Activated T-helper 1 cell treated with Interleukin-2 at 50 U/mL for 16 hours (primary cell): ENCODE data around the gene DHX36.
A peak's percentile ranks its signal among the peaks of the same experiment; 100 is the strongest.

Experiments
- DNase-seq: peaks from one replicate; pipeline ENCODE4 v3.0.0-alpha.2; 2020; ENCODE audit warnings: low read depth

The DHX36 gene

GRCh38 chr3:154280161-154280560 is 44.1 kb downstream of the DHX36 start:
- DNase-seq, result no peak

DNA sequence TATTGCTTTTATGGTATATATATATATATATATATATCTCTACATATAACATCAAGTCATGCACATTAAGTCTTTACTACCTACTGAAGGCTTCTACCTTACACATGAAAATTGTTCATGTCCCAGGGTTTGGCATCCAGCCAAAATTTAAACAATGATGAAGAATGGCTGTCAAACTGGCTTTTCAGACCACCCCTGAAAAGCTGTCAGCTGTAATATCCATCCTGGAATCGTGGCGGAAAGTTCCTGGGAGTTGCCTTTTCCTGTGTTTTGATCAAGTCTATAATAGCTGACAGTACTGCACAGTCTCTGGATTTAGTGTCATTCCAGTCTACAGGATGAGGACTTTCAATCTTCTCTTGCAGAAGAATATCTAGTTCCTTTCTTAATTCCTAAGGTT is 48.3 kb downstream of the DHX36 start:
- no peak for DNase-seq

- DNase-seq, result no peak
Measured at GRCh38 chr3:154275292-154275691, 49.0 kb downstream of the DHX36 start.

GRCh38 chr3:154274348-154274747 is 49.9 kb downstream of the DHX36 start:
- DNase-seq, result no peak

DNA sequence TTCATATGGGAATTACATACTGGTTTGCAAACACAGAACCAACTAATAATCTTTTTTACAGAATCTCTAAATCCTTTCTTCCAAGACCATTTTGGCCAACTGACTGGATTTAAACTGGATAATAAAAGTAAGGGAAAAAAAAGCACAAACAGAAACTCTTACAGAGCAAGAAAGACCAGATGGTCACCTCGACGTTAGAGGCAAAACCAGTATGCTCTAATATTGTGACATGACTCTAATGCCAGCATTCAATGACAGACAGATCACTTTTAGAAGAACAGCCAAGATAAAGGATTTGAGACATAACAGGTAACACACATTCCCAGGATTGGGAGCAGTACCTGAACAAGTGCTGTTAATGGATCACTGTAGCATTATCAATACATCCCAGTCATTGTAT is 50.9 kb downstream of the DHX36 start:
- no peak for DNase-seq

DNA sequence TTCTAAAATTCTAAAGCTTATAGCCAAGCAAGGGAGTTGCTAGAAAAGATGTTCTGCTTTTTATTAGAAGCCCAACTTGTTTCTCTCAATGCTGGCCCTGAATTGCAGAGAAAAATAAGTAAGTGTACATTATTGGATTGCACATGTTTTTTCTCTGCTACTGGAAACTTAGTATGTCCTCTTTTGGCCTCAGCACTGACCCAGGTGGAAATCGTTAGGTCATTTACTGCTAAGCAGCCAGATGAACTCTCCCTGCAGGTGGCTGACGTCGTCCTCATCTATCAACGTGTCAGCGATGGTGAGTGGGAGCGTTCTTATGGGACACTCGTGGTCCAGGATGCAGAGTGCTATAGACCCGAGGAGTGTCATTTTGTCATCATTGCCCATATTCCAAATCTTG is 69.8 kb downstream of the DHX36 start:
- DNase-seq, result no peak

GRCh38 chr3:154252759-154253638 is 71.3 kb downstream of the DHX36 start:
- DNase-seq, result peak; percentile 22

DNA sequence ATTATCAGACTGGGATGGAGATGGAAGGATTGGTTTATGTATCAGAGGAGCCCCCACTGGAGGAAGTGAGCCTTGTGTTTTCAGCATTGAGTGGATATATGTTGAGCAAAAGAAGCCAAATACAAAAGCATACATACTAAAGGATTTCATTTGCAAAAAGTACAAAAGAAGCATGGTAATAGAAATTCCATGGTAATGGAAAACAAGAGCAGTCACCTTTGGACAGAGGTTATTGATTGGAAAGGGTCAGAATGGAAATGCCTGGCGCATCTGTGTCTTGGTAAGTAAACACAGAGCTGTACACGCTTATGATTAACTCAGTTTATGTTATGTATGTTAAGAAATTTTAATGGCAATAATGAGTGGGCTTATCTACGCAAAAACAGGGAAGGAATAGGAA is 72.7 kb downstream of the DHX36 start:
- DNase-seq, result no peak

DNA sequence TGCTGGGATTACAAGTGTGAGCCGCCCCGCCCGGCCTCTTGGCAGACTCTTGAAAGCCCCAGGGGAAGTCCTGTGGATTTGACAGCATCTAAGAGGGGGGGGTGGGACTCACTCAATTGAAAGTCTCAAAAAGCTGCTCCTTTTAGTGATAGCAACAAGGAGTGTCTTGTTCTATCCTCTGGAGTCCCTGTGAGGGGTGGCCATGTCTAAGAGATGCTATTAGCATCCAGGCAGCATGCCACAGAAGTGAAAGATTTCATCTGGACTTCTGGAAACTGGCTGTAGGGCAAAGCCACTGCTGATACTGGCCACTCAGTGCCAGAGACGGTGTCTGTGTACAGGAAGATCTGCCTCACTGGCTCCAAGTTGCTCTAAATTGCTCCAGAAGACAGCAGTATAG is 74.0 kb downstream of the DHX36 start:
- DNase-seq, result no peak

DNA sequence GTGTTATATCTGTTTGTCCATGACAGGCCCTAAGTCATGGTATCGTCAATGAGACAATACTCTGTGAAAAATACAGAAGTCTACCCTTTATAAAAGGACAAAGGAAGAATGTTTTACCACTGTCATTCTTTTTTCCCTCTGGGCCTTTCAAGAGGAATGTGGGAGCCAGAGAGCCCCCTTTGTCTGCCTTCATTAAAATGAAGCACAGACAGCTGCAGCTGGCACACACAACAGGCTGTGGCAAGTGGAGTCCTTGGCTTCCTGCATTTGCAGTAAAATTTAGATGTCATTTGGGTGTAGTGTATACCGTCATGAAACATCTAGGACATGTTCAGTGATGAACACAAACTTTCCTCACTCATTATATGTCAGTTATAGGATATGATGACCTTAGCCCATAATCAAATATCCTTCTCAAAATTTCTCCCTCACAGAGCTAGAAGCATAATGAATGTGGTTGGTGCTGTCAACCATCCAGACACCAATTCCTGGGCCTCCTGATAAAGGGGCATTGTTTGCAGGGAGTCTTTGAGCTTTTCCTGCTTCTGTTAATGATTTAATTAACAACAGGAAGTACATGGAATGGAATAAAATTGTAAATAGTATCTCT is 76.4 kb downstream of the DHX36 start:
- no peak for DNase-seq

GRCh38 chr3:154244644-154245043 is 79.6 kb downstream of the DHX36 start:
- no peak for DNase-seq

DNA sequence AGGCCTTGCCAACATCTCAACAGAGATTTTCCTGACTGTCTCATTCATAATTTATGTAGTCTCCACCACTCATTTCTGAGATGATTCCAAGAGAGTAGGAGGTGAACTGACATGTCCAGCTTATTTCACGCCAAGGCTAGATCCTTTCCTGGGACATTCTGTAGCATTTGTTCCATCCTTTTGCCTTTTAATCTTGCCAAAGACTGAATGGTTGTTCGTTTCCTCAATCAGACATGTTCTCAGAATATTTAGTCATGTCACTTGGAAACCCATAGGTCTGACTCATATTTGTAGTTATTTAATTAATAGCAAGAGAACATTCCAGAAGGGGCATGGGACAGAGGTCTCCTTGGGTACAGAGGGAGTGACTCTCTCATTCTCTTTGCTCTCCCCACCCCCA is 80.9 kb downstream of the DHX36 start:
- DNase-seq, result no peak

- no peak for DNase-seq
Measured at GRCh38 chr3:154242766-154243165, 81.5 kb downstream of the DHX36 start.

DNA sequence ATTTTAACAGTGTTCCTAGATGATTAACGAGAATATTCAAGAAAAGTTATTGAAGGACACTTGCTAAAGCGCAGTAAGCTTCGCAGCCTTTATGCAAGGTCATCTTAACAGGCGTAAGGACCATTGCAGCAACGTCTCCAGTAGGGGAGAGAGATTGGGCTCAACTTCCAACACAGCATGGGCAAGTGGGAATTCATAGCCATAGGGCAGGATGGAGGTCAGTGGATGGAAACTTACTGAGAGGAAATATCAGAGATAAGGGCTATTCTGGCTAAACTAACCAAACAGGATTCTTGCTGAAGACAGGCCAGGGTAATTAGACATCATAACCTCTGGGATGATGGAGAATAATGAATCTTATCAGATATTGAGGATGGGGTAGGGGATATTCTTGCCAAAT is 82.8 kb downstream of the DHX36 start:
- no peak for DNase-seq

DNA sequence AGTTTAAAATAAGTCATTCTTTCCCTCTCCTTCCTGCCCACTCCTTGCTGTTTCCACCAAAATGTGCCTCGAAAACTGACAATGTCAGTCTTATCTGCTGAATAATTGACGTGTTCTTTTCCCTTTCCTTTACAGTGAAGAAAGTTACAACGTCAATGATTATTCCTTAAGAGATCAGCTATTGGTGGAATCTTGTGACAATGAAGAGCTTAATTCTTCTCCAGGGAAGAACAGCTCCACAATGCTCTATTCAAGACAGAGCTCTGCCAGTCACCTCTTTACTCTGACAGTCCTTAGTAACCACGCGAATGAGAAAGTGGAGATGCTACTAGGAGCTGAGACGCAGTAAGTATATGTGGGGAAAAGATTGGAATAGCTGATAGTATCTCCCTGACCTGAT is 84.1 kb downstream of the DHX36 start:
- DNase-seq, result no peak

DNA sequence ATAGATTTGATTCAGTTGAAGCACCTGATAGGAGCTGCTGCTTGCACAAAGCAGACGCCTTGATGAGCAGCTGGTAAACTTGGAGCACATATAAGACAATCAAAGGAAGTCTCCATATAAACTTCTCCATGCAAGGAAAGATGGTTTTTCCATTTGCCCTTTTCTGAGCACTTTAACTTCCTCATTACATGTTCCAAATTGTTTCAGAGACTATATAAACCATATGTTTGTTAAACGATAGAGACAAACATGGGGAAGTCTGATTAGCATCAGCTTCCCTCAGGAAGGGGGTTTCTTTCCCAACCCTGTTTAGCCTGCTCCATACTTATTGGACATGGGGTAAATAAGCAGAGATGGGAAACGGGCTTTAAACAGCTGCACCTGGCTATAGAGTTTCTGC is 88.0 kb downstream of the DHX36 start:
- DNase-seq, result no peak

DNA sequence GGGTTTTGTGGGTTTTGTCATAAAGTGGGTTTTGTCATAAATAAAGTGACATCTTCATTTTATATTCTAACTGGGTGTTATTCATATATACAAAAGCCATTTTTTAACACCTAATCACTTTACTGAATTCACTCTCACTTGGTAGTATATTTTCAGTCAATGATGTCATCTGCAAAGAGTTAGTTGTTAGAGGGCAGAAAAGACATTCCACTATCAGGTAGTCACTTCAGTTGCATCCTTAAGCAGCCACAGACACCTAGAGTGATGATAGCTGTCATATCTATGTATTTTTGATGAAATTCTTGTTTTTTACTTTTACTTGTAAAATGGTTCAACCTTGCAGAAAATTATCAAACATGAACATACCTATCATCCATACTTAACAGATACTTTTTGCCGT is 89.0 kb downstream of the DHX36 start:
- DNase-seq, result no peak

DNA sequence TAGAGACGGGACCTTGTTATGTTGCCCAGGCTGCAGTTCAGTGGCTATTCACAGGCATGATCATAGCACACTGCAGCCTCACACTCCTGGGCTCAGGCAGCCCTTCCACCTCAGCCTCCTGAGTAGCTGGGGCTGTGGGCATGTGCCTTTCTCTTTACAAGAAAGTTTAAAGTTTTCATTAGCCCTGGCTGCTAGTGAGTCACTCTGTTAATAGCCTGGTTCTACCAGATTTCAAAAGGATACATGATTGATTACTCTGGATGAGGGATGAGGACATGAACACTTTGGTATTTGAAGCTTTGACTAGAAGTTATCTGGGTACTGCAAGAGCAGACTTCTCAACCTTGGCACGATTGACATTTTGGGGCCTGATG is 95.1 kb downstream of the DHX36 start:
- DNase-seq, result no peak

- DNase-seq, result no peak
Measured at GRCh38 chr3:154228561-154229216, 95.6 kb downstream of the DHX36 start.

GRCh38 chr3:154227531-154227930 is 96.8 kb downstream of the DHX36 start:
- no peak for DNase-seq

DNA sequence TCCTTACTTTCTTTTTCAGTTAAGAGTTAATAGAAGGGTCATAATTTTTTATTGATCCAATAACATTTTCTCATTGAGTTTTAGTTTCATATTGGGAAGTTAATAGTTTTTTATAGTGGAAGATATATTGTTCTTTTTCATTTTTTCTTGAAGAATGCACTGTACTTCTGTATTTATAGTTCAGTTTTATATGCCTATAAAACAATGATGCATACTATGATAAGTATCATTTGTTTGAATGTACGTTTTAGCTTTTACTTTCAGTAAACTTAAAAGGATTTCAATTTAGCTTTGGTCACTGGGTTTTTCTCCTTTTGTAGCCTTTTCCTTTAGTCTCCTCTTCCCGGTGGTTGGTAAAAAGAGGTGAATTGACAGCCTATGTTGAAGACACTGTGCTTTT is 98.8 kb downstream of the DHX36 start:
- DNase-seq, result no peak

DNA sequence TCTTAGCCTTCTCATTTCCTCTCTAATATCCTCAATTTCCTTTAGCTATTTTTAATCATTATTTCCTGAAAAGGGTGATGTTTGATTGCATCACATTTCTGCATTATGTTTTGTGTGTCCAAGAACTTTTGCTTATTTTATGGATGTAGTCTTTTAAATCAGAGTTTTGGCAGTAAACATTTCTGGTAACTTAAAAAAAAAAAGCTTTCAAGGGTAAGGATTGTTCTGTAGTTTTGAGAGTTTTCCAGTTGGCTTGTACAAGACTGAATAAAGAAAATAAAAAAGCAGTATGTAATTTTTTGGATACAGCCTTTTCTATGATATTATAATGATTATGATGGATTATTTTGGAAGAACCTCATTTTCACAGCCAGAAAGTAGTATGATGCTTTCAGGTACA is 99.4 kb downstream of the DHX36 start:
- no peak for DNase-seq

DNA sequence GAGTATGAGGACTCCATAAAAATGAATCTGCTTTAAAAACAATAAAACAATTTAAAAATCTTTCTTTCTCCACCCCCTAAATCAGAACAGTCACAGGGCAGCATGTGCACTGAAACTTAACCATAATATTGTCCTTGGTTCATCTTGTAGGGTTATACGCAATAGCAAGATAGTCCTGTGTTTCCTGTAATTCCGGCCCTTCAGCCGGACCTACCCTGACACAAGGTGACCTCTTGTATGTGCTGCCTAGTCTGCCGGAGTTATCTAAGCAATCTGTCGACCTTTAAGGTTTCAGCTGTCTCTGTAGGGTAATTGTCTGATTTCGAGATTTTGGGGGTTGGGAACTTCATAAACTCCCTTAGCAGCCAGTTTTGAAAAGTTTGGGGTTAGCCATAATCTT is 99.9 kb downstream of the DHX36 start:
- no peak for DNase-seq
